ENCODE results near the gene ISY1. TPM values are rescaled to one million over a fixed set of nuclear protein-coding genes. Genes with fewer than 3 reads are reported as not detected.
"Not testable (repeated sequence)": the region's sequence is repeated elsewhere in the genome, so short reads cannot be mapped to it uniquely, and the experiment has no call there.

Gene ISY1
- total RNA-seq, 2 experiments from 2014 or later, result 44.9 to 65.5 TPM

GRCh38 chr3:129121016-129121791 lies 39.7 kb downstream of the ISY1 start:
- ChIA-PET CTCF (interaction anchor here (0.6 to 3.6 kb wide), 11 partner anchors 40 to 467 kb away, joined by 3 to 12 read pairs (median 5); no protein-coding TSS in a partner anchor), POLR2A (interaction anchor here (0.6 to 1.9 kb wide), 12 partner anchors 15 to 1501 kb away, joined by 3 to 10 read pairs (median 4); partner anchors contain the start of gene COPG1)
- DNase-seq, result no peak
- ATAC-seq, result peak; percentile 18
- H3K36me3 Mint-ChIP-seq (ENCODE audit: low read depth), result peaks cover 38% of the 10 kb centered on the region
- peaks cover 39% of the 10 kb centered on the region for H3K4me1 Mint-ChIP-seq
- peak overlapping the region; percentile 91 for H3K4me3 Mint-ChIP-seq
- H3K27ac Mint-ChIP-seq, result peak overlapping the region; percentile 95
- no peaks in the 10 kb centered on the region for H3K27me3 Mint-ChIP-seq
- intact Hi-C loops (cut with DNase I, micrococcal nuclease), result loop anchor here (2.0 to 5.0 kb wide), 6 partner anchors 68 to 771 kb away; partner anchors contain the start of genes COPG1 (in 1 of the 2), IFT122 (in 1 of the 2) and TMCC1 (in 1 of the 2)
- no peaks in the 10 kb centered on the region for H3K9me3 Mint-ChIP-seq (ENCODE audit: low read depth)

DNA sequence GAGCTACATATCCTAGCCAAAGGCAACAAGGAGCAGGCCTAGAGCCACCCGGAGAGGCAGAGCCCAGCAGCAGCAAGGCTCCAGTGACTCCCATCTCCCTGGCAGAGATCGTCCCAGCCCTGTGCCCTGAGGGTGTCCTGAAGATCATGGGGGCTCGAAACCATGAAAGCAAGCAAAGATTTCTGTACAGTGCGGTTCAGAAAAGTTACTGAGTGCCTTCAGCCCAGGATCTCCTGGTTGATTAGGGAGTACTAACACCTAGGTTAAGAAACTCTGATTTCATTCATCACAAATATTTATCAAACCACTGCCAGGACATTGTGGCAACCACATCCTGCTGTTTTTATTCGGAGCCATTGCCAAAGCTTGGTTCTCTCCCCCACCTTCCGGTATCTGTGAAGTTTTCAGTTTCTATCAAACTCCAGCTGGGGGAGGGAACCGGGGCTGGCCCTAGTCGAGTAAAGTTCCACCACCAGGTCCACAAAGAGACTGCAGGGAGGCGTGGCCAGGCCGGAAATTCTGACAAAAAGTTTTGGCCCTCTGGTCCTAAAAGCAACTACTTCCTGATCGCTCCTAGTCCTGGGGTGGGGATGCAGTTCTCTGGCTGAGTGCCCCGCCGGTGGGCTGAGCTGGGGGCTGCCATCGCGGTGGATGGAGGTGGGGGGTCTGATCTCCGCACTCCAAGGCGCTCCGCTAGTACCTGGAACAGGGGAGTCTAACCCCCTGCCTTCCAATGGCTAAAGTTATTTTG lies 40.4 kb downstream of the ISY1 start:
- CTCF ChIA-PET, result interaction anchor here (0.9 to 3.6 kb wide), 10 partner anchors 12 to 467 kb away, joined by 3 to 12 read pairs (median 5); no protein-coding TSS in a partner anchor
- ATAC-seq (peak; percentile 69), DNase-seq (peak; percentile 96)
- Mint-ChIP-seq H3K27me3 (no peaks in the 10 kb centered on the region), H3K36me3 (ENCODE audit: low read depth) (peaks cover 45% of the 10 kb centered on the region), H3K27ac (peak overlapping the region; percentile 95), H3K4me1 (peaks cover 46% of the 10 kb centered on the region), H3K4me3 (peak overlapping the region; percentile 91), H3K9me3 (ENCODE audit: low read depth) (no peaks in the 10 kb centered on the region)
- POLR2A ChIA-PET, result interaction anchor here (0.5 to 1.9 kb wide), 11 partner anchors 19 to 1500 kb away, joined by 3 to 10 read pairs (median 4); a partner anchor contains a TSS
- intact Hi-C loops (cut with DNase I, micrococcal nuclease), result loop anchor here (1.0 to 5.0 kb wide), 14 partner anchors 41 to 772 kb away; partner anchors contain the start of genes COPG1 (in 2 of the 2), ISY1 (in 2 of the 2), ACAD9 (in 1 of the 2) and CNBP (in 1 of the 2)

GRCh38 chr3:129119365-129120100 lies 41.3 kb downstream of the ISY1 start:
- ChIA-PET CTCF (interaction anchor here (0.6 to 3.6 kb wide), 13 partner anchors 11 to 241 kb away, joined by 3 to 12 read pairs (median 3); partner anchors contain the start of gene ISY1), POLR2A (interaction anchor here (1.0 to 1.6 kb wide), 4 partner anchors 19 to 196 kb away, joined by 3 to 5 read pairs (median 4); a partner anchor contains a TSS)
- Mint-ChIP-seq H3K9me3 (ENCODE audit: low read depth) (no peaks in the 10 kb centered on the region), H3K27ac (peak overlapping the region; percentile 95), H3K4me3 (peak overlapping the region; percentile 91), H3K36me3 (ENCODE audit: low read depth) (peaks cover 49% of the 10 kb centered on the region), H3K27me3 (no peaks in the 10 kb centered on the region), H3K4me1 (peaks cover 53% of the 10 kb centered on the region)
- intact Hi-C loops (cut with DNase I, micrococcal nuclease), result loop anchor here (1.0 to 5.0 kb wide), 19 partner anchors 42 to 773 kb away; partner anchors contain the start of genes COPG1 (in 2 of the 2), ISY1 (in 2 of the 2), ACAD9 (in 1 of the 2) and CNBP (in 1 of the 2)
- DNase-seq, result peak; percentile 57
- no peak for ATAC-seq

DNA sequence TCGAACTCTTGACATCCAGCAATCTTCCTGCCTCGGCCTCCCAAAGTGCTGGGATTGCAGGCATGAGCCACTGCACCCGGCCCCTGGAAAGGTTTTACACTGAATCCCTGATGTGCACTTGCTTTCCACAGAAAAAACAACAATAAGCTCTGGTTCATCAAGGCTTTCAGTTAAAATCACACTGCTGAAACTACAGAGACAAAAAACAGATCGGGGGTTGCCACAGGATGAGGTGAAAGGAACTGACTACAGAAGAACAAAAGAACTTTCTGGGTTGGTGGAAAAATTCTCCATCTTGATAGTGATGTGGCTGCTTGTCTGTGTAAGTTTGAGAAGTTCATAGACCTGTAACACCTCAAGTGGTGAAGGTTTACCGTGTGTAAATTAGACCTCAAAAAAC lies 42.1 kb downstream of the ISY1 start:
- Mint-ChIP-seq H3K4me1 (peaks cover 60% of the 10 kb centered on the region), H3K27ac (peak overlapping the region; percentile 95), H3K36me3 (ENCODE audit: low read depth) (peaks cover 54% of the 10 kb centered on the region), H3K4me3 (peak overlapping the region; percentile 91), H3K27me3 (no peaks in the 10 kb centered on the region), H3K9me3 (ENCODE audit: low read depth) (no peaks in the 10 kb centered on the region)
- CTCF ChIA-PET, result interaction anchor here (1.0 to 3.6 kb wide), 7 partner anchors 42 to 148 kb away, joined by 3 to 12 read pairs (median 6); partner anchors contain the start of gene ISY1
- DNase-seq (peak; percentile 68), ATAC-seq (peak; percentile 24)
- POLR2A ChIA-PET, result interaction anchor here (0.6 to 1.4 kb wide), 4 partner anchors 18 to 197 kb away, joined by 3 to 5 read pairs (median 4); a partner anchor contains a TSS
- intact Hi-C loops (cut with DNase I, micrococcal nuclease), result loop anchor here (1.0 to 5.0 kb wide), 5 partner anchors 51 to 326 kb away; a partner anchor contains a TSS

DNA sequence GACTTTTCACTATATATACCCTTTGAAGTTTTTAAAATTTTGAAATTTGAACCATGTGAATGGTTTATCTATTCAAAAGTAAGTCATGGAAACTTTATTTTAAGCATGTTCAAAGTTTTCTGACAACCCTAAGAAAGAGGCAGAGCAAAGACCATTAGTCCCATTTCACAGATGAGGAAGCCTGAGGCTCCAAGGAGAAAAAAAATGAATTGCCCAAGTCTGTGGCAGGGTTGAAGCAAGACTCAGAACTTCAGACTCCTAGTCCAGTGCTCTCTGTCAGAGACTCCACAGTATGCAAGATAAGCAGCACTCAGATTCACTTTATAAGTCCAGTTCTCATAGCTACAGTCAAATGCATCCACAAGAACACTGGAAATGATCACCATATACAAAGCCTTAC lies 43.7 kb downstream of the ISY1 start:
- ChIA-PET CTCF (interaction anchor here (0.7 to 1.7 kb wide), 6 partner anchors 15 to 129 kb away, joined by 3 to 6 read pairs (median 4); no protein-coding TSS in a partner anchor), POLR2A (interaction anchor here (1.0 to 1.6 kb wide), 2 partner anchors 16 to 90 kb away, joined by 3 read pairs; no protein-coding TSS in a partner anchor)
- ATAC-seq, result no peak
- H3K36me3 Mint-ChIP-seq (ENCODE audit: low read depth), result peaks cover 63% of the 10 kb centered on the region
- H3K4me3 Mint-ChIP-seq, result peak overlapping the region; percentile 91
- H3K9me3 Mint-ChIP-seq (ENCODE audit: low read depth), result no peaks in the 10 kb centered on the region
- intact Hi-C loops (cut with DNase I, micrococcal nuclease), result loop anchor here (5.0 kb wide), 3 partner anchors 50 to 325 kb away; a partner anchor contains a TSS
- peak overlapping the region; percentile 95 for H3K27ac Mint-ChIP-seq
- no peak for DNase-seq
- no peaks in the 10 kb centered on the region for H3K27me3 Mint-ChIP-seq
- peaks cover 60% of the 10 kb centered on the region for H3K4me1 Mint-ChIP-seq

DNA sequence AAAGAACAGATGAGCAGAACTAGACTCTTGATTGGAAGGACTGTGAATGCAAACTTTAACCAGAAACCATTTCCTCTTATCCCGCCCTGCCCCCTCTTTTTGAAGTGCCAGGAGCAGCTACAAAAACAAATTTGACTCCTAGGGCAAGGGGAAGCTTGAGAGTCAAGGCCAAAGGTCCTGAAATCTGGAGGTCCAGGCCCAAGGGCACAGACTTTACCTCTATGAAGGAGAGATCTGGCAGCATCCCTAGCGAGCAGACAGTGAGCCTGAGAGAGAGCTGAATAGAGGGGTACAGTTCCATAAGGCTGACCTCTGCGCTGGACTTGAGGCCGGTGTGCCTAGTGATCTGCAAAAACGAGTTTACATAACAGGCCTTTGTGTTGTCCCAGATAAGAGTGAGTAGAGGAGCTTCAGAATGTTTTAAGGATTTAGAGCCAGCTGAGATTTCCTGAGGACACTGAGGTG lies 44.3 kb downstream of the ISY1 start:
- DNase-seq (peak; percentile 52), ATAC-seq (no peak)
- H3K27ac Mint-ChIP-seq, result peak overlapping the region; percentile 88
- intact Hi-C loops (cut with DNase I, micrococcal nuclease), result loop anchor here (5.0 kb wide), 3 partner anchors 49 to 324 kb away; a partner anchor contains a TSS
- CTCF ChIA-PET, result interaction anchor here (0.8 to 1.7 kb wide), 4 partner anchors 16 to 129 kb away, joined by 3 to 5 read pairs (median 4); no protein-coding TSS in a partner anchor
- POLR2A ChIA-PET, result interaction anchor here (0.7 to 1.6 kb wide), 3 partner anchors 15 to 467 kb away, joined by 3 read pairs; no protein-coding TSS in a partner anchor
- H3K9me3 Mint-ChIP-seq (ENCODE audit: low read depth), result no peaks in the 10 kb centered on the region
- no peaks in the 10 kb centered on the region for H3K27me3 Mint-ChIP-seq
- peak overlapping the region; percentile 65 for H3K4me3 Mint-ChIP-seq
- H3K36me3 Mint-ChIP-seq (ENCODE audit: low read depth), result peaks cover 65% of the 10 kb centered on the region
- peaks cover 60% of the 10 kb centered on the region for H3K4me1 Mint-ChIP-seq

- peaks cover 79% of the 10 kb centered on the region for H3K4me1 Mint-ChIP-seq
- peaks cover 72% of the 10 kb centered on the region for H3K36me3 Mint-ChIP-seq (ENCODE audit: low read depth)
These were observed 46.4 kb downstream of the ISY1 start for GRCh38 chr3:129114455-129114854.

GRCh38 chr3:129112308-129113052 lies 48.4 kb downstream of the ISY1 start:
- ATAC-seq (peak; percentile 86), DNase-seq (peak; percentile 82)
- Mint-ChIP-seq H3K9me3 (ENCODE audit: low read depth) (no peaks in the 10 kb centered on the region), H3K4me1 (peaks cover 82% of the 10 kb centered on the region), H3K27ac (peak overlapping the region; percentile 96), H3K36me3 (ENCODE audit: low read depth) (peaks cover 69% of the 10 kb centered on the region), H3K27me3 (no peaks in the 10 kb centered on the region), H3K4me3 (peak overlapping the region; percentile 52)
- intact Hi-C loops (cut with DNase I, micrococcal nuclease), result no loop called here
- ChIA-PET POLR2A (no interaction called here), CTCF (interaction anchor here (0.6 to 2.2 kb wide), 4 partner anchors 59 to 817 kb away, joined by 3 to 10 read pairs (median 4); no protein-coding TSS in a partner anchor)

More at GRCh38 chr3:129114455-129114854, 46.4 kb downstream of the ISY1 start:
- Mint-ChIP-seq H3K27ac (peak overlapping the region; percentile 89), H3K9me3 (ENCODE audit: low read depth) (no peaks in the 10 kb centered on the region), H3K4me3 (no peak overlapping the region), H3K27me3 (no peaks in the 10 kb centered on the region)
- intact Hi-C loops (cut with DNase I, micrococcal nuclease), result no loop called here
- no peak for ATAC-seq
- POLR2A ChIA-PET, result interaction anchor here (0.6 kb wide), 1 partner anchor 23 kb away, joined by 3 read pairs; no protein-coding TSS in a partner anchor
- DNase-seq, result no peak
- CTCF ChIA-PET, result interaction anchor here (0.7 to 2.2 kb wide), 3 partner anchors 61 to 110 kb away, joined by 3 to 10 read pairs (median 4); no protein-coding TSS in a partner anchor

GRCh38 chr3:129111076-129111780 lies 49.6 kb downstream of the ISY1 start:
- ATAC-seq; DNase-seq; H3K4me3 Mint-ChIP-seq; intact Hi-C loops (cut with DNase I, micrococcal nuclease); H3K9me3 Mint-ChIP-seq (ENCODE audit: low read depth); H3K27me3 Mint-ChIP-seq; POLR2A ChIA-PET: not testable (repeated sequence)
- peak overlapping the region; percentile 91 for H3K27ac Mint-ChIP-seq
- peaks cover 83% of the 10 kb centered on the region for H3K4me1 Mint-ChIP-seq
- CTCF ChIA-PET, result interaction anchor here (0.6 to 1.0 kb wide), 2 partner anchors 11 to 52 kb away, joined by 3 read pairs; no protein-coding TSS in a partner anchor
- H3K36me3 Mint-ChIP-seq (ENCODE audit: low read depth), result peaks cover 60% of the 10 kb centered on the region
